ENCODE data around the gene SLC25A11.

The SLC25A11 gene

DNA sequence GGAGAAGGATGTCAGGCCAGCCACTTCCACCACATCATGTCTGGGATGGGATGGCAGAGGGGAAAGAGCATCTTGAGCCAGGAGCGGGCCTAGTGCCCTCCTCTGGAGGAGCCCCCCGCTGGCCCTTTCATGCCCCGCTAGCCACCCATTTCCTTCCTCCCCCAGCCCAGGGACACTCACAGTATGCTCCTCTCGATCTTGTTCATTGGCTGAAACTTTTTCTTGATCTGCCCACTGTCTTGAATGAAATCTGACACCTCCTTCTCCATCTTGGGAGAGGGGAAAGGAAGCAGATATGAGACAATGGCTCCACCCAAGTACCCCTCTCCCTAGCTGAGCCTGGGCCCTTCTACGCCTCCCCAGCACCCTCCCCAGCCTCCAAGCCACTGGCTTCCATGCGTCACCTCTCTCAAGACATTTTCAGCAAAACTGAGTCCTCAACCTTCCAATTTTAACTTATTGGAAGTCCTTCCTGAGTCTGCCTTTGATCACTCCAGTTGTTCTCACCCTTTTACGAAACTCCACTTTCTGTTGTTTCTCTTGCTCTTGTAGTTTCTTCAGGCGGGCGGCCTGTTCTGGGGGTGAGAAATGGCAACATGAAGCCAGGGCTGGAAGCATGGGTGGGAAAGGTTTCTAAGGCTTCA, 20.6 kb upstream of the SLC25A11 start:
- TF ChIP-seq CTCF (IDR thresholded peaks at IDR 0.05; ENCODE audit: insufficient read depth, missing control alignments), result no peak
- no peak for DNase-seq (ENCODE audit: insufficient read length, low spot score)
- no peak for FAIRE-seq

DNA sequence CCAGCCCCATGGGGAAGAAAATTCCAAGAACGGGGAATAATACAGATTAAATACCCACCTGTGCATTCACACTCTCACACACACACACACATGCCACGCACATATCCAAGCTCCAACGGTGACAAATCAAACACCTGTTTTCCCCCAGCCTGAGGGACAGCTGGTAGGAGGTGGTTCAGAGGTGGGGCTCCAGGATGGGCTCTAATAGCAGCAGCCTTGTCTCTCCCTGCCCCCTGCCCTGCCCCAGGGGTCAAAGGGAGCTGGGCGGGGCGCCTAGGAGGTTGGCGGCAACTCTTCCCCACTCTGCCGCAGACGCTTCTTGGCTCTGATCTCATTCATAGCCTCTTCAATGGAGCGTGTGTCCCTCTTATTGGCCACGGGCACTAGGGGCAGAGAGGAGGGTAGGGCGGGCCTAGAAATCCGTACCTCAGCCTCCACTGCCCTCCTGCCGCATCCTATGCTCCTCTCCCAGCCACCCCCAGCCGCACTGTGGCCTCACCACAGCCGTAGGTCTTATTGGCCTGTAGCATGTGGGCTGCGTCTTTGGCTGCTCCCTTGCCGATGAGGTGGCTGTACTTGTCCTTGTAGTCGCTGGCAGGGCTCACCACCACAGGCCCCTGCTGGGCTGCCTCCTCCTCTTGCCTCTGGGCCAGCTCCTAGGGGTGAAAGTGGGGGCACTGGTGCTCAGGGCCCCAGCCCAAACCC, 19.6 kb upstream of the SLC25A11 start:
- FAIRE-seq, result no peak
- no peak for DNase-seq (ENCODE audit: insufficient read length, low spot score)
- TF ChIP-seq CTCF (IDR thresholded peaks at IDR 0.05; ENCODE audit: insufficient read depth, missing control alignments), result no peak

- FAIRE-seq (no peak), DNase-seq (ENCODE audit: insufficient read length, low spot score) (no peak)
Observed at GRCh38 chr17:4958102-4958501, 18.3 kb upstream of the SLC25A11 start.

DNA sequence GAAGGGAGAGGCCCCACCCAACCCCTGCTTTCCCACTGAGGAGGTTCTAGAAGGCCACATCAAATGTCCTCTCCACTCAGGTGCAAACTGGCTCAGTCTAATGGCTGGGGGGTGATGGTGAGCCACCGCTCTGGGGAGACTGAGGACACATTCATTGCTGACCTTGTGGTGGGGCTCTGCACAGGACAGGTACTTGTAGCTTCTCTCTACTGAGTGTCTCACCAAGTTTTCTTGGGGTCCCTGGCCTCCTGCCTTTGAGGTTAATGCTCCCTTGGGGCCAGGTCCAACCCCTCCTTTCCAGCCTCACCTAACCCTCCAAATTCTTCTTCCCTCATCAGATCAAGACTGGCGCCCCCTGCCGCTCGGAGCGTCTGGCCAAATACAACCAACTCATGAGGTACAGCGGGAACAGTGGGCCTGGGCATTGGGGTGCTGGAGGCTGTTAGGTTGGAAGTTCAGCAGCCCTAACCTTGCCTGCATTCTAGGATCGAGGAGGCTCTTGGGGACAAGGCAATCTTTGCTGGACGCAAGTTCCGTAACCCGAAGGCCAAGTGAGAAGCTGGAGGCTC, 16.7 kb upstream of the SLC25A11 start:
- TF ChIP-seq CTCF (IDR thresholded peaks at IDR 0.05; ENCODE audit: insufficient read depth, missing control alignments), result no peak
- no peak for DNase-seq (ENCODE audit: insufficient read length, low spot score)
- FAIRE-seq, result no peak

More at GRCh38 chr17:4958102-4958501, 18.3 kb upstream of the SLC25A11 start:
- no peak for TF ChIP-seq CTCF (IDR thresholded peaks at IDR 0.05; ENCODE audit: insufficient read depth, missing control alignments)

DNA sequence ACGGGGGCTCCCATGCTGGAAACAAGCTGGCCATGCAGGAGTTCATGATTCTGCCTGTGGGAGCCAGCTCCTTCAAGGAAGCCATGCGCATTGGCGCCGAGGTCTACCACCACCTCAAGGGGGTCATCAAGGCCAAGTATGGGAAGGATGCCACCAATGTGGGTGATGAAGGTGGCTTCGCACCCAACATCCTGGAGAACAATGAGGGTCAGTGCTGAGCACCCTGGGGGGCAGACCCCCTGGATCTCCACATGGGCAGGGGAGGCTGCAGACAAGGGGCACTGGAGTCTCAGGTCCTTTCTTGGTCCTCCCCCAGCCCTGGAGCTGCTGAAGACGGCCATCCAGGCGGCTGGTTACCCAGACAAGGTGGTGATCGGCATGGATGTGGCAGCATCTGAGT, 15.2 kb upstream of the SLC25A11 start:
- DNase-seq (ENCODE audit: insufficient read length, low spot score), result no peak
- TF ChIP-seq CTCF (IDR thresholded peaks at IDR 0.05; ENCODE audit: insufficient read depth, missing control alignments), result no peak
- FAIRE-seq, result no peak

- TF ChIP-seq CTCF (IDR thresholded peaks at IDR 0.05; ENCODE audit: insufficient read depth, missing control alignments), result no peak
- FAIRE-seq (no peak), DNase-seq (ENCODE audit: insufficient read length, low spot score) (no peak)
Observed at GRCh38 chr17:4953451-4953961, 13.7 kb upstream of the SLC25A11 start.

- FAIRE-seq (no peak), DNase-seq (ENCODE audit: insufficient read length, low spot score) (no peak)
- no peak for TF ChIP-seq CTCF (IDR thresholded peaks at IDR 0.05; ENCODE audit: insufficient read depth, missing control alignments)
Observed at GRCh38 chr17:4951486-4951885, 11.6 kb upstream of the SLC25A11 start.

All from D721Med (cell line).